ENCODE data around the gene GJB2. TPM values are rescaled to one million over a fixed set of nuclear protein-coding genes. Genes with fewer than 3 reads are reported as not detected.

Gene GJB2
- total and polyA plus RNA-seq, 2 experiments from 2014 or later, result not detected

DNA sequence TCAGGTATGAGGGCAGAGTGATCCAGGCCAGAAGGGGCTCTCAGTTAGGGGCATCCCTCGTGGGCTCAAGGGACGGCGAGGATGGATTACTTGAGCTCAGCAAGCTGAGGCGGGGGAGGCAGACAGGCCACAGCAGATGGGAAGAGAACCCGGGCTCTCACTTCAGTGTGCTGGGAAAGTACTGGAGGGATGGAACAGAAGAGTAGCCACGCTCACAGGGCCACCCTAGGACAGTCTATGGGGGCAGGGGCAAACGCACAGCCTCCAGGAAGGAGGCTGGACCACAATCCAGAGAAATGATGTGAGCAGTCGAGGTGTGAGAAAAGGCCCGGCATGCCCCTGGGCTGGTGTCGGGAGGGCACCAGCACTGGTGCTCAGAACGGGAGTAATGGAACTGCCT, 41.1 kb downstream of the GJB2 start:
- H3K4me1 ChIP-seq (ENCODE audit: insufficient read depth), result no peaks in the 10 kb centered on the region
- H3K36me3 ChIP-seq (ENCODE audit: insufficient read depth), result no peaks in the 10 kb centered on the region
- H3K27me3 Mint-ChIP-seq (ENCODE audit: insufficient read depth, low read depth, poor library complexity), result peaks cover 5% of the 10 kb centered on the region
- no peak overlapping the region for H3K27ac Mint-ChIP-seq
- no peak for TF ChIP-seq CREB1 (CRISPR knock-in tag; IDR thresholded peaks at IDR 0.05; ENCODE audit: low read depth)
- TF ChIP-seq, protein P1, sequence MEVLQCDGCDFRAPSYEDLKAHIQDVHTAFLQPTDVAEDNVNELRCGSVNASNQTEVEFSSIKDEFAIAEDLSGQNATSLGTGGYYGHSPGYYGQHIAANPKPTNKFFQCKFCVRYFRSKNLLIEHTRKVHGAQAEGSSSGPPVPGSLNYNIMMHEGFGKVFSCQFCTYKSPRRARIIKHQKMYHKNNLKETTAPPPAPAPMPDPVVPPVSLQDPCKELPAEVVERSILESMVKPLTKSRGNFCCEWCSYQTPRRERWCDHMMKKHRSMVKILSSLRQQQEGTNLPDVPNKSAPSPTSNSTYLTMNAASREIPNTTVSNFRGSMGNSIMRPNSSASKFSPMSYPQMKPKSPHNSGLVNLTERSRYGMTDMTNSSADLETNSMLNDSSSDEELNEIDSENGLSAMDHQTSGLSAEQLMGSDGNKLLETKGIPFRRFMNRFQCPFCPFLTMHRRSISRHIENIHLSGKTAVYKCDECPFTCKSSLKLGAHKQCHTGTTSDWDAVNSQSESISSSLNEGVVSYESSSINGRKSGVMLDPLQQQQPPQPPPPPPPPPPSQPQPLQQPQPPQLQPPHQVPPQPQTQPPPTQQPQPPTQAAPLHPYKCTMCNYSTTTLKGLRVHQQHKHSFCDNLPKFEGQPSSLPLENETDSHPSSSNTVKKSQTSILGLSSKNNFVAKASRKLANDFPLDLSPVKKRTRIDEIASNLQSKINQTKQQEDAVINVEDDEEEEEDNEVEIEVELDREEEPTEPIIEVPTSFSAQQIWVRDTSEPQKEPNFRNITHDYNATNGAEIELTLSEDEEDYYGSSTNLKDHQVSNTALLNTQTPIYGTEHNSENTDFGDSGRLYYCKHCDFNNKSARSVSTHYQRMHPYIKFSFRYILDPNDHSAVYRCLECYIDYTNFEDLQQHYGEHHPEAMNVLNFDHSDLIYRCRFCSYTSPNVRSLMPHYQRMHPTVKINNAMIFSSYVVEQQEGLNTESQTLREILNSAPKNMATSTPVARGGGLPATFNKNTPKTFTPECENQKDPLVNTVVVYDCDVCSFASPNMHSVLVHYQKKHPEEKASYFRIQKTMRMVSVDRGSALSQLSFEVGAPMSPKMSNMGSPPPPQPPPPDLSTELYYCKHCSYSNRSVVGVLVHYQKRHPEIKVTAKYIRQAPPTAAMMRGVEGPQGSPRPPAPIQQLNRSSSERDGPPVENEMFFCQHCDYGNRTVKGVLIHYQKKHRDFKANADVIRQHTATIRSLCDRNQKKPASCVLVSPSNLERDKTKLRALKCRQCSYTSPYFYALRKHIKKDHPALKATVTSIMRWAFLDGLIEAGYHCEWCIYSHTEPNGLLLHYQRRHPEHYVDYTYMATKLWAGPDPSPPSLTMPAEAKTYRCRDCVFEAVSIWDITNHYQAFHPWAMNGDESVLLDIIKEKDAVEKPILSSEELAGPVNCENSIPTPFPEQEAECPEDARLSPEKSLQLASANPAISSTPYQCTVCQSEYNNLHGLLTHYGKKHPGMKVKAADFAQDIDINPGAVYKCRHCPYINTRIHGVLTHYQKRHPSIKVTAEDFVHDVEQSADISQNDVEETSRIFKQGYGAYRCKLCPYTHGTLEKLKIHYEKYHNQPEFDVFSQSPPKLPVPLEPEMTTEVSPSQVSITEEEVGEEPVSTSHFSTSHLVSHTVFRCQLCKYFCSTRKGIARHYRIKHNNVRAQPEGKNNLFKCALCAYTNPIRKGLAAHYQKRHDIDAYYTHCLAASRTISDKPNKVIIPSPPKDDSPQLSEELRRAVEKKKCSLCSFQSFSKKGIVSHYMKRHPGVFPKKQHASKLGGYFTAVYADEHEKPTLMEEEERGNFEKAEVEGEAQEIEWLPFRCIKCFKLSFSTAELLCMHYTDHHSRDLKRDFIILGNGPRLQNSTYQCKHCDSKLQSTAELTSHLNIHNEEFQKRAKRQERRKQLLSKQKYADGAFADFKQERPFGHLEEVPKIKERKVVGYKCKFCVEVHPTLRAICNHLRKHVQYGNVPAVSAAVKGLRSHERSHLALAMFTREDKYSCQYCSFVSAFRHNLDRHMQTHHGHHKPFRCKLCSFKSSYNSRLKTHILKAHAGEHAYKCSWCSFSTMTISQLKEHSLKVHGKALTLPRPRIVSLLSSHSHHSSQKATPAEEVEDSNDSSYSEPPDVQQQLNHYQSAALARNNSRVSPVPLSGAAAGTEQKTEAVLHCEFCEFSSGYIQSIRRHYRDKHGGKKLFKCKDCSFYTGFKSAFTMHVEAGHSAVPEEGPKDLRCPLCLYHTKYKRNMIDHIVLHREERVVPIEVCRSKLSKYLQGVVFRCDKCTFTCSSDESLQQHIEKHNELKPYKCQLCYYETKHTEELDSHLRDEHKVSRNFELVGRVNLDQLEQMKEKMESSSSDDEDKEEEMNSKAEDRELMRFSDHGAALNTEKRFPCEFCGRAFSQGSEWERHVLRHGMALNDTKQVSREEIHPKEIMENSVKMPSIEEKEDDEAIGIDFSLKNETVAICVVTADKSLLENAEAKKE (CRISPR knock-in tag; IDR thresholded peaks at IDR 0.05), result no peak
- no peak for TF ChIP-seq NANOG (IDR thresholded peaks at IDR 0.05; ENCODE audit: borderline replicate concordance)
- TF ChIP-seq, protein P2, sequence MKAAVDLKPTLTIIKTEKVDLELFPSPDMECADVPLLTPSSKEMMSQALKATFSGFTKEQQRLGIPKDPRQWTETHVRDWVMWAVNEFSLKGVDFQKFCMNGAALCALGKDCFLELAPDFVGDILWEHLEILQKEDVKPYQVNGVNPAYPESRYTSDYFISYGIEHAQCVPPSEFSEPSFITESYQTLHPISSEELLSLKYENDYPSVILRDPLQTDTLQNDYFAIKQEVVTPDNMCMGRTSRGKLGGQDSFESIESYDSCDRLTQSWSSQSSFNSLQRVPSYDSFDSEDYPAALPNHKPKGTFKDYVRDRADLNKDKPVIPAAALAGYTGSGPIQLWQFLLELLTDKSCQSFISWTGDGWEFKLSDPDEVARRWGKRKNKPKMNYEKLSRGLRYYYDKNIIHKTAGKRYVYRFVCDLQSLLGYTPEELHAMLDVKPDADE (IDR thresholded peaks at IDR 0.05), result no peak
- TF ChIP-seq EZH2 (IDR thresholded peaks at IDR 0.05; ENCODE audit: low read depth, unreplicated experiment), result no peak
- no peak for TF ChIP-seq ZNF331 (CRISPR knock-in tag; IDR thresholded peaks at IDR 0.05; ENCODE audit: low read depth)
- no peak for TF ChIP-seq CTCF (conservative IDR thresholded peaks at IDR 0.05; ENCODE audit: low read depth in 2 of 2)
- no peak for TF ChIP-seq STAT1 (IDR thresholded peaks at IDR 0.05; ENCODE audit: unreplicated experiment)
- no peak for TF ChIP-seq POLR2AphosphoS5 (IDR thresholded peaks at IDR 0.05; ENCODE audit: low read depth)
- TF ChIP-seq JUNB (IDR thresholded peaks at IDR 0.05; ENCODE audit: unreplicated experiment), result no peak
- TF ChIP-seq, protein P3, sequence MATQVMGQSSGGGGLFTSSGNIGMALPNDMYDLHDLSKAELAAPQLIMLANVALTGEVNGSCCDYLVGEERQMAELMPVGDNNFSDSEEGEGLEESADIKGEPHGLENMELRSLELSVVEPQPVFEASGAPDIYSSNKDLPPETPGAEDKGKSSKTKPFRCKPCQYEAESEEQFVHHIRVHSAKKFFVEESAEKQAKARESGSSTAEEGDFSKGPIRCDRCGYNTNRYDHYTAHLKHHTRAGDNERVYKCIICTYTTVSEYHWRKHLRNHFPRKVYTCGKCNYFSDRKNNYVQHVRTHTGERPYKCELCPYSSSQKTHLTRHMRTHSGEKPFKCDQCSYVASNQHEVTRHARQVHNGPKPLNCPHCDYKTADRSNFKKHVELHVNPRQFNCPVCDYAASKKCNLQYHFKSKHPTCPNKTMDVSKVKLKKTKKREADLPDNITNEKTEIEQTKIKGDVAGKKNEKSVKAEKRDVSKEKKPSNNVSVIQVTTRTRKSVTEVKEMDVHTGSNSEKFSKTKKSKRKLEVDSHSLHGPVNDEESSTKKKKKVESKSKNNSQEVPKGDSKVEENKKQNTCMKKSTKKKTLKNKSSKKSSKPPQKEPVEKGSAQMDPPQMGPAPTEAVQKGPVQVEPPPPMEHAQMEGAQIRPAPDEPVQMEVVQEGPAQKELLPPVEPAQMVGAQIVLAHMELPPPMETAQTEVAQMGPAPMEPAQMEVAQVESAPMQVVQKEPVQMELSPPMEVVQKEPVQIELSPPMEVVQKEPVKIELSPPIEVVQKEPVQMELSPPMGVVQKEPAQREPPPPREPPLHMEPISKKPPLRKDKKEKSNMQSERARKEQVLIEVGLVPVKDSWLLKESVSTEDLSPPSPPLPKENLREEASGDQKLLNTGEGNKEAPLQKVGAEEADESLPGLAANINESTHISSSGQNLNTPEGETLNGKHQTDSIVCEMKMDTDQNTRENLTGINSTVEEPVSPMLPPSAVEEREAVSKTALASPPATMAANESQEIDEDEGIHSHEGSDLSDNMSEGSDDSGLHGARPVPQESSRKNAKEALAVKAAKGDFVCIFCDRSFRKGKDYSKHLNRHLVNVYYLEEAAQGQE (IDR thresholded peaks at IDR 0.05; ENCODE audit: unreplicated experiment), result no peak
- no peak for TF ChIP-seq ZNF114 (CRISPR knock-in tag; IDR thresholded peaks at IDR 0.05)
- no peak overlapping the region for H3K4me2 ChIP-seq
- H4K20me1 ChIP-seq (replicated peaks; ENCODE audit: insufficient read depth), result no peaks in the 10 kb centered on the region
- no peak overlapping the region for H3K4me3 Mint-ChIP-seq
- no peaks in the 10 kb centered on the region for H3K79me2 ChIP-seq (replicated peaks; ENCODE audit: insufficient read depth)
- ATAC-seq (no peak), DNase-seq (ENCODE audit: low spot score) (no peak)
- no peak overlapping the region for H3K27ac ChIP-seq (ENCODE audit: low read depth)
- no peaks in the 10 kb centered on the region; the same call in 1 of the 2 replicates for H3K9me2 ChIP-seq (ENCODE audit: insufficient read depth)
- H3K36me3 Mint-ChIP-seq (ENCODE audit: low read depth), result no peaks in the 10 kb centered on the region
- no peaks in the 10 kb centered on the region for H3F3A ChIP-seq (replicated peaks; ENCODE audit: low read depth)
- H3K27me3 ChIP-seq (ENCODE audit: insufficient read depth), result no peaks in the 10 kb centered on the region; the same call in 1 of the 2 replicates
- H3K4me1 Mint-ChIP-seq, result peaks cover 8% of the 10 kb centered on the region
- H3K9me3 Mint-ChIP-seq, result no peaks in the 10 kb centered on the region; the same call in 2 of the 3 replicates
- H3K4me3 ChIP-seq, result no peak overlapping the region
- H2AFZ ChIP-seq, result no peak overlapping the region
